HG03432 (cell line): ENCODE data around the gene VAV3.

Source experiments
- ATAC-seq: cut with Tn5 transposase; IDR thresholded peaks from one replicate; pipeline ENCODE4 v1.9.1; 2021; ENCODE audit warnings: mild to moderate bottlenecking, moderate library complexity; ENCODE audit not compliant: unreplicated experiment

Gene VAV3

GRCh38 chr1:107939256-107939655 lies 25.7 kb downstream of the VAV3 start:
- no peak for ATAC-seq

DNA sequence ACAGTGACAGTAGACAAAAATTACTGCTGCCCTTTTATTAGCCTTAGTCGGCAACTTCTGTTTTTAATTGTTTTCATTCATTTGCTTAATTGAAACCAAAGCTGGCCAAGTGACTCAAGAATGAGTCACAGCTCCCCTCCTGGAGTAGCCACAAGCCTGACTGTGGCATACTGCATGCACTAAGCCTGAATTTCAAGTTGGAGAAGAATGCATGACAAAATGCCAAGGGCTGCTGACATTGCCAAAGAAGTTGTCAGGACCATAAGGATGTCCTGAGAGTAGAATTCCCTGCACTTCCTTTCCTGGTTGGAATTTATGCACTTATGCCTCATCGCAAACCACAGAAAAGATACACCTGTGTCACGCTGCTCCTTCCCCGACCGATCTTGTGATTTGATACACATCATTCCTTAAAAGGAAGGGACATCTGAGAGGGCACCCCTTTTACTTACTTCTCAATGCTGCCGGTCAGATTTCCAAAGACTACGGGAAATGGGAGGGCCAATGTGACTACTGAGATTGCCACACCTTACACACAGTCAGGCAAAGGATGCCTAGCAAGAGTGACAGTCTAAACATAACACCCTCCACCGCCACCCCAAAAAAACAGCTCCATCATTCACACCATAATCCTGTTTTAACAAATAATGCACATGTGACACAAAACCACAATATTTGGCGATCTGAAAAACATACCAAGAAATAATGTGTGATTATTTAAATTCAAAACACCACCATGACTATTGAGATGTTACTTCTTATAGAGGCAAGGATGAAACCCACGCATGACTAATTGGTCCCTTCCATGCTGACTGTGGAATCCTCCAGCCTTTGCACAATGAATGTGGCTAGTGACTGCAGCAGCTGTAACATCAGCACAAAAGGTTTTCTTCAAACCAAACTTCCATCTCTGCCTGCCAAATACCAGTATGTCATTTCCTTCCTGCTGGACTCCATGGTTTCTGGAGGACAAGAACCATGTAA lies 28.2 kb downstream of the VAV3 start:
- ATAC-seq, result peak; percentile 35

GRCh38 chr1:107935396-107936064 lies 29.4 kb downstream of the VAV3 start:
- ATAC-seq, result peak; percentile 93

DNA sequence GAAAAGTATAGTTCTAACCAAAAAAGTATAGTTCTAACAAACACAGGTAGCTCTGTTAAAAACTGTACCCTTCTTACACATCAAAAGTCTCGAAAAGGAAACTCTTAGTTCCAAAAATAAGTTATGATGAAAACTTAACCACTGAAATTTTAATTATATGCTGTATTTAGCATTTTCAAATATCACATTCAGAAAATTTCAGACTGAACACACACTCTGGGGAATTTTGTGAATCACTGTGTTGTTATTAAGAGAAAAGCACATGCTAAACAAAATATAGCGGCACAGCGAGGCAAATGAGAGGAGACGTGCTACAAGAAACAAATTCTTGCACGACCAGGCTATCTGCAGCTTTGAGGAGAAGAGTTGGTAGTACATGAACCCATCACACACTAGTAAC lies 30.4 kb downstream of the VAV3 start:
- peak; percentile 43 for ATAC-seq

DNA sequence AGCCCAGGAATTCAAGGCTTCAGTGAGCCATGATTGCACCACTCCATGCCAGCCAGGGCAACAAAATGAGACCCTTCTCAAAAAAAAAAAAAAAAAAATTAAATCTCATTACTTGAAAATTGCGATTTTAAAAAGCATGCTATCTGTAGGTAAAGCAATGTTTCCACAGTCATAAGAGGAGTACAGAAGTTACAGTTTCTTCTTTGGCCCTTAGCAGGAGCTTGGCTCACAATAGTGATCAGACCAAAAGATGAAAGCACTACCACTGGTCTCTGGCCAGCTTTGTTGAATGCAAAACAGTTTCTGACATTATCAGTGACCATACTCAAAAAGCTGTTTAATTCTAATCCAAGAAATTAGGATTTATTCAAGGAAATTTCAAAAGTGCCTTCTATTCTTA lies 31.2 kb downstream of the VAV3 start:
- ATAC-seq, result no peak

GRCh38 chr1:107930292-107930691 lies 34.7 kb downstream of the VAV3 start:
- no peak for ATAC-seq

DNA sequence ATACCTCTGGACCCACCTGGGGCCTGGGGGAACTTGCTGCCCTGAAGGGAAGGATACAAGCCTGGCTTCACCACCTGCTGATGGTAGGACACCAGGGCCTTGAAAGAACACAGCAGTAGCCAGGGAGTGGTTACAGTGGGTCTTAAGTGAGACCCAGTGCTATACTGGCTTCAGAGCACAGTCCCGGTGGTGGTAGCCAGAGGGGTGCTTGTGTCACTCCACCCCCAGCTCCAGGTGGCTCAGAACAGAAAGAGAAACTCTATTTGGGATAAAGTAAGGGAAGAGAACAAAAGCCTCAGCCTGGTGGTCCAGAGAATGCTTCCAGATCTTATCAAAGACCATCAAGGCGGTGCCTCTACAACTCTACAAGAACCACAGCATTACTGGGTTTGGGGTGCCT lies 37.2 kb downstream of the VAV3 start:
- no peak for ATAC-seq

DNA sequence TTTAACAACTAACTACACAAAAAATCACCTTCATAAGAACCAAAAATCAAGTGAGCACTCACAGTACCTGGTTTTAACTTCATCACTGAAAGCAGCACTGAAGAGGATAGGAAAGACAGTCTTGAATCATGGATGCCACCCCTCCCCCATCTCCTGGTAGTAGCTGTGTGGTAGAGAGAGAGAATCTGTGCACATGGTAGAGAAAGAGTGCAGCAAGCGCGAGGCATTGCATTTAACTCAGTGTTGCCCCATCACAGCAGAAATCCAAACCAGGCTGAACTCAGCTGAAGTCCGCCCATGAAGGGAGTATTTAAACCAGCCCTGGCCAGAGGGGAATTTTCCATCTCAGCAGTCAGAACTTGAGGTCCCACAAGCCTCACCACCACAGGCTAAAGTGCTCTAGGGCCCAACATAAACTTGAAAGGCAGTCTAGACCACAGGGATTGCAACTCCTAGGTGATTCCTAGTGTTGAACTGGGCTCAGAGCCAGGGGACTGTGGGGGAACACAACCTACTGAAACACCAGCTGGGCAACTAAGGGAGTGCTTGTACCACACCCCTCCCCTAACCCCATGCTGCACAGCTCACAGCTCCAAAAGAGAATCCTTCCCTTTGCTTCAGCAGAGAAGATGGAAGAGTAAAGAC lies 38.4 kb downstream of the VAV3 start:
- no peak for ATAC-seq

DNA sequence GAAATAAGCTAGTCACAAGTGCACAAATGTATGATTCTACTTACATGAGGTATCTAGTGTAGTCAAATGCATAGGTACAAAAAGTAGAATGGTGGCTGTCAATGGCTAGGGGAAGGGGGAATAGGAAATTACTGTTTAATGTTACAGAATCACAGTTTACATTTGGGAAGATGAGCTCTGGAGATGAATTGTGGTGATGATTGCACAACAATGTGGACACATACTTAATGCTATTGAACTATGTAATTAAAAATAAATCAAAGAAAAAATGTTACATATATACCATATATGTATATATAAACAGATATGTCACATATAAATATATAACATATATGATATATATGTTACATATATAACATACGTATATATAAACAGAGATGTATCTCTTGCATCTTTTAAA lies 39.4 kb downstream of the VAV3 start:
- no peak for ATAC-seq

- ATAC-seq, result no peak
These were observed 44.0 kb downstream of the VAV3 start for GRCh38 chr1:107920999-107921398.

DNA sequence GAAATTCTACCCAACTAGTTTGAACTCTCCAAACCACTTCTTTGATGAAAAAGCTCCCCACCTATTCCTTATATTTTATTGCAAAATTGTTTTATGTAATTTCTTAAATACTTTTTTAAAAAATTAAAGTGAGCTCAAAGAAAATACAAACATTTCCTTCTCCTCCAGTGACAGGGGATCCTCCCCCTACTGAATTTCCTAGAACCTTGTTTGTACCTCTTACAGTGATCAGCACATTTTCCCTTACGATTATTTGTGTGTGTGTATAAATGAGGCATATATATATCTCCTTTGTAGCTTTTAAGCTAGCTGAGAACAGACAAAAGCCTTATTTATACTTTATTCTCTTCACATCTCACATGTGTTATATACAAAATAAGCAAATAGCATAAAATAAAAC lies 44.4 kb downstream of the VAV3 start:
- ATAC-seq, result no peak

DNA sequence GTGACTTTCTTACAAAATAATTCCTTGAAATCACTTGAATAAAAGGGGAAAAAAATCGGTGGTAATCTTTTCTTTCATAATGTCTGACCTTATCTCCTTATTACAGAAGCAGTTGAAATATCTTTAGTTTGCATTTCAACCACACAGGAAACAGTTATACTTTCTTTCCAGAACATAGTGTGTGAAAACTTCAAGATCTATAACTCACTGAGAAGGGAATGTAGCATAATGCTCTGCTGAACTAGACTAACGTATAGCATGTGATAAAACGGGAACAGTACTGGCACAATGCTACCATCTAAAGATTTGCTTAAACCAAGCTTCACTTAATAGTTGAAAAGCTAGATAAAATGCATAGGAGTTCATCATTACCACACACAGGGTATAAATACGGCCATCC lies 45.0 kb downstream of the VAV3 start:
- ATAC-seq, result no peak

DNA sequence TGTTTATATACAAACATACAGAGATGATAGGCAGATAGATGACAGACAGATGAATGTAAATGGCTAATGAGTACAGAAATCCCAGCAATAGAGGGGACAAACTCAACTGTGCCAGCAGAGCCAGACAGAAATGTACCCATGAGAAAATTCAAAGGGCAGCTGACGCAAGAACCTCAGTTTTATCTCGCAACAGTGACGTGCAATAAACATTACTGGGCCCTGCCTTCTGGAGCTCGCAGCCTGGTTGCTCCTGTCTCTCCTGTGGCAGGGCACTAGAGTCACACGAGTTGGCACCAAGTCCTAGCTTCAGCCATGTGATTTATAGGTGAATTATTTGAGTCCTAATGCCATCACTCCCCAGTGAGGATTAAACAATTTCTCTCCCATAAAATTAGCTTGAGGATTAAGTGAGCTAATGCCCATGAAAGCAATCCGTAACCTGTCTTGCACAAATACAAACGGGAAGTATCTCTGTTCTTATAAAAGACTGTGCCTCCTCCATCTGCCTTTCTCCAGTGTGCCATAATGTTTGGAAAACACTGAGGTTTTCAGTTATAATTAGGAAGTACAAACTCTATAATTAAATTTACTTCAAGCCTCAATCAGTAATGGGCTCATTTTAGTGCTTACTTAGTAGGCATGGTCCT lies 50.7 kb downstream of the VAV3 start:
- no peak for ATAC-seq

DNA sequence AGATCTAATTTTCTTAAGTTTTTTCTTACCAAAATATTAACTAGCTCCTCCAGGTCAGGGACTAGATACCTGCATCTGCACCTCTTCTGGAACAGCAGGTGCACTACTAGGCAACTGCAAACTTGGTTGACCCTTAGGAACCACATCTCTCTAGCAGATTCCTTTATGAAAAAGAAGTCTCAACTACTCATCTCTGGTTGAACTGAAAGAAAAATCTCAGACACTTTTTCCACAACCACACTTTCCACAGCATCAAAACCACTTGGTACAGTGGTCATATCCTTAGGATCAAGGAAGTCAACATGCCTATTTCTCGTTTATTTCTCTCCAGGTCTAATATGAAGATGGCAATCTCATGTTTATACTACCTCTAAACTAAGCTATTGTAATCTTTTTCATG lies 52.3 kb downstream of the VAV3 start:
- no peak for ATAC-seq

DNA sequence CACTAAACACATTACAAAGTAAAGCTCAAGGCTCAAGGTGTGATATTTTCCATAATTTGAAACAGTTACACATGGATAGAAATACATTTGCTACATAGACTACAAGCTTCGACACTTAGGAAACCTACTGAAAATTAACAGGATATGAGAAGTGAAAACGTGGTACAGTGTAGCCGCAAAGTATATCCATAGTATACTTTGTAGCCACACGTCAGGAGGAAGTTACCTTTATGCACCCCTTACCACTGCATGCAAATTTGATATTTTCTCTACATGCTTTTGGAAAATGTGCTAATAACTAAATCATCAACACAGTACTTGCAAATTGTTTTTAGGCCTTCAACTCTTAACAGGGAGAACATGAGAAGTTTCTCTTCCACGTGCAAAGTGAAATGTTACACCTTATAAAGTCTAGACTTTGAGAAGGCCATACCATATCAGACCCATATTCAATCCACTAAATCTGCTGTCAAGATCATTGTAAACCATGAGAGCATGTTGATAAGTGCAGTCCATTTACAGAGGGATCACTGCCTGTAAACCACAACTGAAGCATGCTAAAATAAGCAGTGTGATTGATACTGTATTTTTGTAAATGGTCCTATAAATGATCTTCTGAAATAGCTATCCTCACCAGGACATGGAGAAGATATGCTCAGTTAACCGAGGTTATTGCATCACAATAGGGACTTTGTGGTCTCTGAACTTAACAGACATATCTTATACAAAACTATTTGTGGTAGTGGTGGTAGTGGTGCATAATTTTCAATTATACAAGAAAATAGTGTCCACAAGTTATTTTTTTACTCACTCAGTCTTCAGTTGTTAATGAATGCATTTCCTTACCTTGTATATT lies 64.7 kb downstream of the VAV3 start:
- ATAC-seq, result peak; percentile 53

DNA sequence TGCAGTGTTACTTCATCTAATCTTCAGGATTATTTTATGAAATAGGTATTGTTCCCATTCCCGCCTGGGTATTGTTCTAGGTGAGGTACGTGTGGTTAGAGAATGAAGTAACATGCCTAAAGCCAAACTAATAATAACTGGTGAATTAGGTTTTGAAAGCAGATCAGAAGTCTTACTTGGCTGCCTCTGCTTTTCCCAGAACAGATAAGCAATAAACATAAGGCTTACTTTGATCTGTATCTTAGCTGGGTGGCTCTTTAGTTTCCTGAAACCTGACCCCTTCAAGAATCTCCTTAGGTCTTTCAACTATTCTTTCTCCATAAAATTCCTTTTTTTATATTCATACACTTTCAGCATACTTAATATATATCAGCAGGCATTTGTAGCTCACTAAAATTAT lies 65.3 kb downstream of the VAV3 start:
- ATAC-seq, result no peak

GRCh38 chr1:107897438-107898345 lies 67.3 kb downstream of the VAV3 start:
- no peak for ATAC-seq

GRCh38 chr1:107896936-107897335 lies 68.0 kb downstream of the VAV3 start:
- no peak for ATAC-seq

DNA sequence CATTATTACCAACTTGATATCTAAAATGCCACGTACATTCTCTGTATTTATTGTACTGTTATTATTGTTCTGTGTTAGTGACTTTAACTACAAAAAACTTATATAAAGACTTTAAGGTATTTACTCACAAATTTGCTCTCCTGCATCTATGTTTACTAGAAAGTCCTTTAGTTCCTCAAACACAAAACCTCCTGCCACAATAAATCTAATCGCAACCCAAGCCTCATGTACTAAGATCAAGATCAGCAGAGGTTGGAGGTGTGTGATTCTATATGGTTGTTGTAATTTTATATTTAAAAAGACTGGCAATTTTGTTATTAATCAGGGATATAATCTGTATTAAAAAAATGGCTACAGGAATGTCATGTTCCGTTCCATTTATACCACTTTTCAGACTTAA lies 68.6 kb downstream of the VAV3 start:
- no peak for ATAC-seq
